Naive thymus-derived CD8-positive, alpha-beta T cell (primary cell): ENCODE data around the gene PTH1R. TPM values are rescaled to one million over a fixed set of nuclear protein-coding genes. Genes with fewer than 3 reads are reported as not detected.
"Not testable (repeated sequence)": the region's sequence is repeated elsewhere in the genome, so short reads cannot be mapped to it uniquely, and the experiment has no call there.

ENCODE experiments used
- ATAC-seq, 2 donors: fragments of 150-1000 bp; cut with Tn5 transposase in 1 of 2; sonication (Bioruptor Pico), chemical (Tn5 transposase) in 1 of 2; 1 replicate in 1 of 2; 2 replicates in 1 of 2; pipeline ENCODE4 v1.10.0; 2021; ENCODE audit warnings: mild to moderate bottlenecking in 2 of 2, moderate library complexity in 2 of 2
- POLR2A ChIA-PET: fragments of 350-600 bp; sonication (Branson Sonifier 250); formaldehyde crosslinking; loops from one replicate; lab custom pipeline; 2021; ENCODE audit warnings: antibody characterized with exemption; lab: Charles Lee
- DNase-seq, 10 donors: peaks; one replicate each; pipeline versions ENCODE4 v3.0.0 to v3.0.0-alpha.2; 2020 to 2022
- H3K27ac Mint-ChIP-seq, 10 donors: one replicate each; pipeline ENCODE4 v1.8.0; 2020 to 2022; ENCODE audit warnings: mild to moderate bottlenecking in 10 of 10, mixed read lengths in 10 of 10, moderate library complexity in 4 of 10, inconsistent platforms in 1 of 10
- H3K27me3 Mint-ChIP-seq, 5 donors: one replicate each; pipeline ENCODE4 v1.8.0; 2021 to 2022; ENCODE audit warnings: mixed read lengths in 5 of 5
- H3K36me3 Mint-ChIP-seq, 3 donors: one replicate each; pipeline ENCODE4 v1.8.0; 2020 to 2022; ENCODE audit warnings: mixed read lengths in 3 of 3, mild to moderate bottlenecking in 2 of 3, inconsistent platforms in 1 of 3
- H3K4me1 Mint-ChIP-seq, 4 donors: one replicate each; pipeline ENCODE4 v1.8.0; 2021 to 2022; ENCODE audit warnings: mixed read lengths in 4 of 4
- H3K4me3 Mint-ChIP-seq, 10 donors: one replicate each; pipeline ENCODE4 v1.8.0; 2020 to 2022; ENCODE audit warnings: mild to moderate bottlenecking in 10 of 10, mixed read lengths in 10 of 10, moderate library complexity in 6 of 10, inconsistent platforms in 1 of 10
- H3K9me3 Mint-ChIP-seq, 9 donors: one replicate each; pipeline ENCODE4 v1.8.0; 2020 to 2022; ENCODE audit warnings: mixed read lengths in 9 of 9, mild to moderate bottlenecking in 3 of 9, inconsistent platforms in 1 of 9, moderate library complexity in 1 of 9
- polyA plus RNA-seq, 3 donors: library from polyadenylated mRNA; unstranded; fragments of 300-500 nt; fragmentation: Illumina TruSeq; gene quantifications; one replicate each; pipeline ENCODE4 v1.2.3, GENCODE V29; 2021
- total RNA-seq, 8 experiments: library from RNA in 2 of 8; stranded (reverse) in 2 of 8; gene quantifications; one replicate each; pipeline ENCODE4 v1.2.3 and lab custom pipeline; 2021 to 2026

PTH1R gene
- total and polyA plus RNA-seq, 5 experiments from 2014 or later: not detected

DNA sequence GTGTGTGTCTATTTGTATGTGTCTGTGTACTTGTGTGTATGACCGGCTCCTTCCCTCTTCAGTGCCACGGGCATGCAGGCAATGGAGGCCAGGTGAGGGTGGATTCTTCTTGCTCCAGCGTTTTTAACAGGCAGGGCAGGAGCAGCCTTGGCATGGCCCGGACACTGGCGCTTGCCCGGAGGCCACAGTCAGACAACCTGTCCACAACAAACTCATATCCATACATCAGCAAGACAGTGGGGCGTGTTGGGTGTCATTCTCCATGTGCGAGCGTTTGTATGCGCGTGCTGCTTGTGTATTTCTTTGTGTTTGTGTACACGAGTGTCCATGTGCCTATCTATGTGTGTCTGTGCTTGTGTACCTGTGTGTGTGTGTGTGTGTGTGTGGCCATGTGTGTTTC is 29.8 kb downstream of the PTH1R start:
- Mint-ChIP-seq H3K4me3 (no peak overlapping the region), H3K27me3 (peaks cover 0 to 4% (median 0%) of the 10 kb centered on the region in 5 donors), H3K27ac (peak overlapping the region in 1 of 10 donors; percentile 23), H3K9me3 (no peaks in the 10 kb centered on the region), H3K36me3 (peaks cover 0 to 1% (median 0%) of the 10 kb centered on the region in 3 donors), H3K4me1 (peaks cover 4 to 9% (median 6%) of the 10 kb centered on the region in 4 donors)
- DNase-seq (no peak), ATAC-seq (no peak)
- POLR2A ChIA-PET: no interaction called here

DNA sequence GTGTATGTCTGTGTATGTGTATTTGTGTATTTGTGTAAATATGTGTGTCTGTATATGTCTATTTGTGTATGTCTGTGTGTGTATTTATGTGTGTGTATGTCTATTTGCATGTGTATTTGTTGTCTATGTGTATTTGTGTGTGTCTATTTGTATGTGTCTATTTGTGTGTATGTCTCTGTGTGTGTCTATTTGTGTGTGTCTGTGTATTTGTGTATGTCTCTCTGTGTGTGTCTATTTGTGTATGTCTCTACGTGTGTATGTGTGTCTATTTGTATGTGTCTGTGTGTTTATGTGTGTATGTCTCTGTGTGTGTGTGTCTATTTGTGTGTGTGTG is 30.4 kb downstream of the PTH1R start:
- peaks cover 0 to 2% (median 0%) of the 10 kb centered on the region in 3 donors for H3K36me3 Mint-ChIP-seq

GRCh38 chr3:46908294-46908985 is 30.9 kb downstream of the PTH1R start:
- no peak overlapping the region for H3K27ac Mint-ChIP-seq
- POLR2A ChIA-PET: no interaction called here
- H3K4me1 Mint-ChIP-seq: peaks cover 5 to 15% (median 11%) of the 10 kb centered on the region in 4 donors

More for the DNA sequence above, 30.4 kb downstream of the PTH1R start:
- Mint-ChIP-seq H3K4me1 (peaks cover 4 to 12% (median 7%) of the 10 kb centered on the region in 4 donors), H3K4me3 (no peak overlapping the region), H3K9me3 (no peaks in the 10 kb centered on the region), H3K27ac (no peak overlapping the region), H3K27me3 (peaks cover 0 to 4% (median 0%) of the 10 kb centered on the region in 5 donors)
- no peak for ATAC-seq
- no peak for DNase-seq
- POLR2A ChIA-PET: no interaction called here

GRCh38 chr3:46908986-46909534 is 31.5 kb downstream of the PTH1R start:
- Mint-ChIP-seq H3K4me1 (peaks cover 11 to 21% (median 17%) of the 10 kb centered on the region in 4 donors), H3K27me3 (peaks cover 0 to 4% (median 0%) of the 10 kb centered on the region in 5 donors), H3K27ac (no peak overlapping the region), H3K36me3 (peaks cover 0 to 2% (median 0%) of the 10 kb centered on the region in 3 donors), H3K9me3 (no peaks in the 10 kb centered on the region), H3K4me3 (peak overlapping the region in 1 of 10 donors; percentile 6)
- POLR2A ChIA-PET: no interaction called here
- DNase-seq (peak in 1 of 10 donors; percentile 26), ATAC-seq (no peak)

More at GRCh38 chr3:46908294-46908985, 30.9 kb downstream of the PTH1R start:
- H3K27me3 Mint-ChIP-seq: peaks cover 0 to 4% (median 0%) of the 10 kb centered on the region in 5 donors
- peaks cover 0 to 2% (median 0%) of the 10 kb centered on the region in 3 donors for H3K36me3 Mint-ChIP-seq
- no peak overlapping the region for H3K4me3 Mint-ChIP-seq
- DNase-seq (peak in 1 of 10 donors; percentile 35), ATAC-seq (no peak)
- no peaks in the 10 kb centered on the region for H3K9me3 Mint-ChIP-seq

- peaks cover 11 to 23% (median 20%) of the 10 kb centered on the region in 4 donors for H3K4me1 Mint-ChIP-seq
- H3K4me3 Mint-ChIP-seq: peak overlapping the region in 1 of 10 donors; percentile 6
- H3K36me3 Mint-ChIP-seq: peaks cover 0 to 2% (median 0%) of the 10 kb centered on the region in 3 donors
- POLR2A ChIA-PET: interaction anchor here (0.7 kb wide), 1 partner anchor 254 kb away, joined by 3 read pairs; the partner anchor contains the start of gene SETD2
- peak; percentile 87 to 88 for ATAC-seq
- no peaks in the 10 kb centered on the region for H3K9me3 Mint-ChIP-seq
- H3K27ac Mint-ChIP-seq: peak overlapping the region in 1 of 10 donors; percentile 37
- peak; percentile 58 to 87 (median 70) for DNase-seq
- H3K27me3 Mint-ChIP-seq: peaks cover 0 to 4% (median 0%) of the 10 kb centered on the region in 5 donors
Observed at GRCh38 chr3:46909535-46910161, 32.1 kb downstream of the PTH1R start.

- H3K27me3 Mint-ChIP-seq: peaks cover 0 to 4% (median 0%) of the 10 kb centered on the region in 5 donors
- DNase-seq: peak in 1 of 10 donors; percentile 49
- no peak overlapping the region for H3K4me3 Mint-ChIP-seq
- ATAC-seq: no peak
- H3K9me3 Mint-ChIP-seq: no peaks in the 10 kb centered on the region
- H3K36me3 Mint-ChIP-seq: peaks cover 0 to 2% (median 0%) of the 10 kb centered on the region in 3 donors
- peaks cover 11 to 24% (median 21%) of the 10 kb centered on the region in 4 donors for H3K4me1 Mint-ChIP-seq
- H3K27ac Mint-ChIP-seq: no peak overlapping the region
- POLR2A ChIA-PET: interaction anchor here (0.7 kb wide), 1 partner anchor 254 kb away, joined by 3 read pairs; the partner anchor contains the start of gene SETD2
Observed at GRCh38 chr3:46910166-46910760, 32.7 kb downstream of the PTH1R start.

- H3K9me3 Mint-ChIP-seq, H3K27ac Mint-ChIP-seq, POLR2A ChIA-PET, H3K36me3 Mint-ChIP-seq, H3K4me3 Mint-ChIP-seq, H3K27me3 Mint-ChIP-seq, ATAC-seq: not testable (repeated sequence)
- H3K4me1 Mint-ChIP-seq: peaks cover 11 to 29% (median 21%) of the 10 kb centered on the region in 4 donors
- DNase-seq: peak in 1 of 10 donors; percentile 48
Observed at GRCh38 chr3:46910914-46911313, 33.4 kb downstream of the PTH1R start.

- DNase-seq (no peak), ATAC-seq (no peak)
- Mint-ChIP-seq H3K27ac (peak overlapping the region in 3 of 10 donors; percentile 2 to 21 (median 19)), H3K4me3 (no peak overlapping the region), H3K9me3 (peaks cover 0 to 4% (median 0%) of the 10 kb centered on the region in 9 donors), H3K36me3 (peaks cover 4 to 17% (median 13%) of the 10 kb centered on the region in 3 donors), H3K27me3 (no peaks in the 10 kb centered on the region), H3K4me1 (peaks cover 12 to 29% (median 22%) of the 10 kb centered on the region in 4 donors)
- POLR2A ChIA-PET: no interaction called here
Observed at GRCh38 chr3:46912986-46913385, 35.5 kb downstream of the PTH1R start.

DNA sequence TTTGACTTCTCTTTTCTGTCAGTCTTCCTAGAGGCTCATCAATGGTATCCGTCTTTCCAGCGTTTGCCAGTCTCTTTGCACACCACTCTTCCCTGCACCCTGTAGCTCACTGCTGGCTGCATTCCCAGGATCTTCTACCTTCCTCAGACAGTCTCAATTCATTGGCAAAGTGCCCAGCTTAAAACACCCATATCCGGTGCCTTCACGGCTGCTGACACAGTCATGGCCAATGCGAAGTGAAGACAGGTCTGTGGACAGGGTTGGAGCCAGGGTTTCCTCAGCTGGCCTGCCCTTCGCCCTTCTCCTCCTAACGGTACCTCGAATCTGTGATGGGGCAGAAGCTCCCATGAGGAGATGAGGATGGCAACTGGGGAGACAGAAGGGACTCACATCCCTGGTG is 36.1 kb downstream of the PTH1R start:
- H3K36me3 Mint-ChIP-seq: peaks cover 10 to 23% (median 19%) of the 10 kb centered on the region in 3 donors
- H3K4me1 Mint-ChIP-seq: peaks cover 12 to 29% (median 22%) of the 10 kb centered on the region in 4 donors
- H3K27me3 Mint-ChIP-seq: no peaks in the 10 kb centered on the region
- POLR2A ChIA-PET: interaction anchor here (0.5 kb wide), 1 partner anchor 63 kb away, joined by 3 read pairs; no protein-coding TSS in a partner anchor
- peak overlapping the region in 8 of 10 donors; percentile 2 to 78 (median 45) for H3K27ac Mint-ChIP-seq
- H3K9me3 Mint-ChIP-seq: peaks cover 0 to 4% (median 0%) of the 10 kb centered on the region in 9 donors
- peak in 1 of 2 donors; percentile 39 for ATAC-seq
- DNase-seq: peak in 1 of 10 donors; percentile 55
- H3K4me3 Mint-ChIP-seq: no peak overlapping the region

GRCh38 chr3:46914849-46915248 is 37.3 kb downstream of the PTH1R start:
- DNase-seq (peak in 1 of 10 donors; percentile 1), ATAC-seq (no peak)
- no peak overlapping the region for H3K4me3 Mint-ChIP-seq
- peak overlapping the region in 3 of 10 donors; percentile 3 to 39 (median 7) for H3K27ac Mint-ChIP-seq
- H3K9me3 Mint-ChIP-seq: peaks cover 0 to 4% (median 0%) of the 10 kb centered on the region in 9 donors
- peaks cover 8 to 23% (median 15%) of the 10 kb centered on the region in 4 donors for H3K4me1 Mint-ChIP-seq
- no peaks in the 10 kb centered on the region for H3K27me3 Mint-ChIP-seq
- POLR2A ChIA-PET: interaction anchor here (0.7 to 0.8 kb wide), 3 partner anchors 15 to 79 kb away, joined by 3 to 6 read pairs (median 3); no protein-coding TSS in a partner anchor
- H3K36me3 Mint-ChIP-seq: peaks cover 12 to 35% (median 27%) of the 10 kb centered on the region in 3 donors

- no peak overlapping the region for H3K4me3 Mint-ChIP-seq
- ATAC-seq (no peak), DNase-seq (peak in 1 of 10 donors; percentile 6)
- POLR2A ChIA-PET: interaction anchor here (0.7 kb wide), 2 partner anchors 15 to 79 kb away, joined by 3 read pairs; no protein-coding TSS in a partner anchor
- peaks cover 0 to 4% (median 0%) of the 10 kb centered on the region in 9 donors for H3K9me3 Mint-ChIP-seq
- H3K4me1 Mint-ChIP-seq: peaks cover 8 to 23% (median 15%) of the 10 kb centered on the region in 4 donors
- peak overlapping the region in 5 of 10 donors; percentile 3 to 48 (median 21) for H3K27ac Mint-ChIP-seq
- H3K27me3 Mint-ChIP-seq: no peaks in the 10 kb centered on the region
- H3K36me3 Mint-ChIP-seq: peaks cover 16 to 40% (median 32%) of the 10 kb centered on the region in 3 donors
Observed at GRCh38 chr3:46915297-46915822, 37.8 kb downstream of the PTH1R start.
